Neural cell (in vitro differentiated cells): ENCODE measurements around the gene ARL8A. TPM values are rescaled to one million over a fixed set of nuclear protein-coding genes. Genes with fewer than 3 reads are reported as not detected.

Experiments used
- H2AFZ ChIP-seq: fragments of 200-600, 300-800 bp; sonication (generic), shearing (Covaris generic); 2 replicates; pipeline ENCODE4 v1.6.0; 2014; ENCODE audit warnings: low read depth, mild to moderate bottlenecking, antibody characterized with exemption, low read length, moderate library complexity
- H3F3A ChIP-seq: fragments of 200-600 bp; shearing (Covaris generic); 2 replicates; pipeline ENCODE4 v1.6.1; 2016; ENCODE audit warnings: mild to moderate bottlenecking, moderate library complexity, mixed read lengths, antibody characterized with exemption, low read length; ENCODE audit not compliant: insufficient read depth, poor library complexity, severe bottlenecking
- H3K27ac ChIP-seq: fragments of 200-600, 300-800 bp; sonication (generic), shearing (Covaris generic); 2 replicates; pipeline ENCODE4 v1.5.1; 2014; ENCODE audit warnings: mild to moderate bottlenecking, low read length, moderate library complexity
- H3K27me3 ChIP-seq: fragments of 300-800, 200-600 bp; sonication (generic), shearing (Covaris generic); 2 replicates; pipeline ENCODE4 v1.6.0; 2014; ENCODE audit warnings: mild to moderate bottlenecking, low read depth, low read length, moderate library complexity; ENCODE audit not compliant: insufficient read depth
- H3K36me3 ChIP-seq: fragments of 300-800, 200-600 bp; sonication (generic), shearing (Covaris generic); 2 replicates; pipeline ENCODE4 v1.5.1; 2014; ENCODE audit warnings: mild to moderate bottlenecking, antibody characterized with exemption, low read length, moderate library complexity; ENCODE audit not compliant: insufficient read depth
- H3K4me2 ChIP-seq: fragments of 300-800, 200-600 bp; sonication (generic), shearing (Covaris generic); 2 replicates; pipeline ENCODE4 v1.6.0; 2014; ENCODE audit warnings: mild to moderate bottlenecking, low read length
- H3K4me3 ChIP-seq: fragments of 300-800, 200-600 bp; sonication (generic), shearing (Covaris generic); 2 replicates; pipeline ENCODE4 v1.5.1; 2014; ENCODE audit warnings: mild to moderate bottlenecking, low read length, moderate library complexity
- H3K79me2 ChIP-seq: fragments of 200-600 bp; shearing (Covaris generic); replicated peaks from 2 replicates; pipeline ENCODE4 v1.6.0; 2014; ENCODE audit warnings: mild to moderate bottlenecking, low read length, moderate library complexity; ENCODE audit not compliant: insufficient read depth
- H3K9ac ChIP-seq: fragments of 300-800, 200-600 bp; sonication (generic), shearing (Covaris generic); 2 replicates; pipeline ENCODE4 v1.6.1; 2016; ENCODE audit warnings: mild to moderate bottlenecking, low read length, mixed read lengths
- H3K9me2 ChIP-seq: fragments of 200-600 bp; shearing (Covaris generic); 2 replicates; pipeline ENCODE4 v1.6.1; 2016; ENCODE audit warnings: mild to moderate bottlenecking, low read length, mixed read lengths; ENCODE audit not compliant: insufficient read depth
- H3K9me3 ChIP-seq: fragments of 200-600, 300-800 bp; sonication (generic), shearing (Covaris generic); 2 replicates; pipeline ENCODE4 v1.6.1; 2016; ENCODE audit warnings: mild to moderate bottlenecking, mixed run types, low read length, moderate library complexity, mixed read lengths
- H4K20me1 ChIP-seq: fragments of 200-600 bp; shearing (Covaris generic); 2 replicates; pipeline ENCODE4 v1.6.1; 2016; ENCODE audit warnings: mild to moderate bottlenecking, mixed run types; ENCODE audit not compliant: insufficient read depth
- CTCF ChIP-seq: fragments of 450-650 bp; IDR thresholded peaks from 2 replicates; pipeline ENCODE4 v1.5.1; 2014; ENCODE audit warnings: antibody characterized with exemption, mild to moderate bottlenecking, moderate library complexity; ENCODE audit not compliant: poor library complexity, severe bottlenecking
- EP300 ChIP-seq: fragments of 450-650 bp; conservative IDR thresholded peaks from 2 replicates; pipeline ENCODE4 v1.6.1; 2014; ENCODE audit warnings: antibody characterized with exemption, mild to moderate bottlenecking, moderate library complexity; ENCODE audit not compliant: poor library complexity, severe bottlenecking
- EZH2 ChIP-seq: fragments of 200-600, 300-800 bp; shearing (Covaris generic), sonication (generic); IDR thresholded peaks from 2 replicates; pipeline ENCODE4 v1.6.1; 2014; ENCODE audit warnings: antibody characterized with exemption, low read length, borderline replicate concordance, mild to moderate bottlenecking; ENCODE audit not compliant: insufficient read depth, poor library complexity, severe bottlenecking
- MXI1 ChIP-seq: fragments of 450-650 bp; conservative IDR thresholded peaks from 2 replicates; pipeline ENCODE4 v1.6.1; 2014; ENCODE audit warnings: antibody characterized with exemption, mild to moderate bottlenecking; ENCODE audit not compliant: poor library complexity, severe bottlenecking
- POLR2AphosphoS5 ChIP-seq: IDR thresholded peaks from 2 replicates; pipeline ENCODE4 v1.6.1; 2012
- RAD21 ChIP-seq: fragments of 450-650 bp; conservative IDR thresholded peaks from 2 replicates; pipeline ENCODE4 v1.6.1; 2014; ENCODE audit warnings: antibody characterized with exemption, mild to moderate bottlenecking, moderate library complexity
- SMC3 ChIP-seq: fragments of 450-650 bp; conservative IDR thresholded peaks from 2 replicates; pipeline ENCODE4 v1.6.1; 2014; ENCODE audit warnings: antibody characterized with exemption, mild to moderate bottlenecking, moderate library complexity; ENCODE audit not compliant: poor library complexity
- TAF1 ChIP-seq: IDR thresholded peaks from 2 replicates; pipeline ENCODE4 v1.6.1; 2012; ENCODE audit warnings: low read depth
- polyA plus RNA-seq: library from polyadenylated mRNA; depleted of rRNA; stranded (reverse); fragments of >200 nt; gene quantifications from 2 replicates; pipeline ENCODE4 v1.2.3, GENCODE V29; 2014
- TF ChIP-seq, protein P1 (sequence below): IDR thresholded peaks from 2 replicates; pipeline ENCODE4 v1.6.1; 2012; ENCODE audit warnings: borderline replicate concordance

Gene ARL8A
- polyA plus RNA-seq, 1 donor from 2014 or later, result 89.4 TPM

DNA sequence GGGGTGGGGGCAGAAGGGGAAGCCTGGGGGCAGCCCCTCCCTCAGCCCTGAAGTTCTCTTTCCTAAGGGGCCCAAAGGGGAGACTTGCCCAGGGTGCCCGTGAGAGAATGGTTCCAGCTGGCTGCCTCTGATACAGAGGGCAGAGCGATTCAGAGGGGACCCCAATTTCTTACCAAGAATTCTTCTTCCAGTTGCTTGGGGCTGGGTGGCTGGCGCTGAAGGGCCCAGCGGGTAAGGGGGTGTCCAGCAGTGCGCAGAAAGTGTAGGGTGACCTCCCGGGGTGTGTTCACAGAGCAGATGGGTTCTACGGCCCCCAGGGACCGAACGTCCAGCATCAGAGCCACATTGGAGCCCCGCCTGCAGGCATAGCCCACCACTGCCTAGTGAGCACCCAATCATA is 13.4 kb upstream of the ARL8A start:
- no peak overlapping the region for H3K4me3 ChIP-seq
- no peaks in the 10 kb centered on the region for H3K9me3 ChIP-seq
- no peak overlapping the region for H3K9ac ChIP-seq
- no peak overlapping the region for H2AFZ ChIP-seq
- H3K27me3 ChIP-seq, result no peaks in the 10 kb centered on the region
- no peaks in the 10 kb centered on the region for H3K9me2 ChIP-seq
- no peaks in the 10 kb centered on the region for H3K36me3 ChIP-seq
- no peak overlapping the region for H3K4me2 ChIP-seq
- TF ChIP-seq EP300 (no peak), CTCF (no peak), TAF1 (no peak), EZH2 (no peak)
- H3K79me2 ChIP-seq, result no peaks in the 10 kb centered on the region
- H4K20me1 ChIP-seq, result no peaks in the 10 kb centered on the region
- no peaks in the 10 kb centered on the region for H3F3A ChIP-seq
- no peak overlapping the region for H3K27ac ChIP-seq

GRCh38 chr1:202156590-202156989 is 12.1 kb upstream of the ARL8A start:
- H3K36me3 ChIP-seq, result no peaks in the 10 kb centered on the region
- H3K4me3 ChIP-seq, result no peak overlapping the region
- no peak overlapping the region for H3K9ac ChIP-seq
- H3K9me2 ChIP-seq, result no peaks in the 10 kb centered on the region
- no peaks in the 10 kb centered on the region for H3K9me3 ChIP-seq
- H3K4me2 ChIP-seq, result no peak overlapping the region
- TF ChIP-seq SMC3 (no peak), EZH2 (no peak), POLR2AphosphoS5 (no peak), RAD21 (no peak), CTCF (no peak), TAF1 (no peak), MXI1 (no peak), EP300 (no peak)
- no peaks in the 10 kb centered on the region for H3F3A ChIP-seq
- H3K79me2 ChIP-seq, result no peaks in the 10 kb centered on the region
- H3K27ac ChIP-seq, result no peak overlapping the region
- H3K27me3 ChIP-seq, result no peaks in the 10 kb centered on the region
- H2AFZ ChIP-seq, result no peak overlapping the region
- no peaks in the 10 kb centered on the region for H4K20me1 ChIP-seq

DNA sequence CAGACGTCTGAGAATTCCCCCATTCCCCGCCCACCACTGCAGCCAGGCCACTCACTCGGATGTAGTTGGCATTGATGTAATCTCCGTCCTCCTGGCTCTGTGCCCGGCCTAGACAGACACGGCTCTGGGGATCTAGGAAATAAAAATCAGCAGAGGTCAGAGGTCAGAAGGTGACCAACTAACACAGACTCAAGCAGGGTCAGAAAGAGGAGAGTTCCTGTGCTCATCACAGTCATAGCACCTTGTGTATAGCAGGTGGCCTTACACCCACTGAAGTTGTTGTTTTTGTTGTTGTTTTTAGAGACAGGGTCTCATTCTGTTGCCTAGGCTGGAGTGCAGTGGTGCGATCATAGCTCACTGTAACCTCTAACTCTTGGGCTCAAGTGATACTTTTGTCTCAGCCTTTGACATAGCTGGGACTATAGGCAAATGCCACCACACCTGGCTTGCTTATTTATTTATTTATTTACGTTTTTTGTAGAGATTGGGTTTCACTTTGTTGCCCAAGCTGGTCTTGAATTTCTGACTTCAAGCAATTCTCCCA is 11.0 kb upstream of the ARL8A start:
- no peaks in the 10 kb centered on the region for H4K20me1 ChIP-seq
- TF ChIP-seq EZH2, result no peak
- TF ChIP-seq, protein P1, sequence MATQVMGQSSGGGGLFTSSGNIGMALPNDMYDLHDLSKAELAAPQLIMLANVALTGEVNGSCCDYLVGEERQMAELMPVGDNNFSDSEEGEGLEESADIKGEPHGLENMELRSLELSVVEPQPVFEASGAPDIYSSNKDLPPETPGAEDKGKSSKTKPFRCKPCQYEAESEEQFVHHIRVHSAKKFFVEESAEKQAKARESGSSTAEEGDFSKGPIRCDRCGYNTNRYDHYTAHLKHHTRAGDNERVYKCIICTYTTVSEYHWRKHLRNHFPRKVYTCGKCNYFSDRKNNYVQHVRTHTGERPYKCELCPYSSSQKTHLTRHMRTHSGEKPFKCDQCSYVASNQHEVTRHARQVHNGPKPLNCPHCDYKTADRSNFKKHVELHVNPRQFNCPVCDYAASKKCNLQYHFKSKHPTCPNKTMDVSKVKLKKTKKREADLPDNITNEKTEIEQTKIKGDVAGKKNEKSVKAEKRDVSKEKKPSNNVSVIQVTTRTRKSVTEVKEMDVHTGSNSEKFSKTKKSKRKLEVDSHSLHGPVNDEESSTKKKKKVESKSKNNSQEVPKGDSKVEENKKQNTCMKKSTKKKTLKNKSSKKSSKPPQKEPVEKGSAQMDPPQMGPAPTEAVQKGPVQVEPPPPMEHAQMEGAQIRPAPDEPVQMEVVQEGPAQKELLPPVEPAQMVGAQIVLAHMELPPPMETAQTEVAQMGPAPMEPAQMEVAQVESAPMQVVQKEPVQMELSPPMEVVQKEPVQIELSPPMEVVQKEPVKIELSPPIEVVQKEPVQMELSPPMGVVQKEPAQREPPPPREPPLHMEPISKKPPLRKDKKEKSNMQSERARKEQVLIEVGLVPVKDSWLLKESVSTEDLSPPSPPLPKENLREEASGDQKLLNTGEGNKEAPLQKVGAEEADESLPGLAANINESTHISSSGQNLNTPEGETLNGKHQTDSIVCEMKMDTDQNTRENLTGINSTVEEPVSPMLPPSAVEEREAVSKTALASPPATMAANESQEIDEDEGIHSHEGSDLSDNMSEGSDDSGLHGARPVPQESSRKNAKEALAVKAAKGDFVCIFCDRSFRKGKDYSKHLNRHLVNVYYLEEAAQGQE, result no peak
- TF ChIP-seq EP300, result no peak
- no peak for TF ChIP-seq SMC3
- no peak for TF ChIP-seq RAD21
- TF ChIP-seq POLR2AphosphoS5, result no peak
- TF ChIP-seq MXI1, result no peak
- no peak for TF ChIP-seq CTCF
- no peak for TF ChIP-seq TAF1
- H3F3A ChIP-seq, result no peaks in the 10 kb centered on the region
- no peak overlapping the region for H3K9ac ChIP-seq
- H2AFZ ChIP-seq, result no peak overlapping the region
- H3K79me2 ChIP-seq, result no peaks in the 10 kb centered on the region
- no peak overlapping the region for H3K27ac ChIP-seq
- no peak overlapping the region for H3K4me2 ChIP-seq
- no peaks in the 10 kb centered on the region for H3K27me3 ChIP-seq
- no peak overlapping the region for H3K4me3 ChIP-seq
- no peaks in the 10 kb centered on the region for H3K9me3 ChIP-seq
- no peaks in the 10 kb centered on the region for H3K36me3 ChIP-seq
- H3K9me2 ChIP-seq, result no peaks in the 10 kb centered on the region
